ENCODE data around the gene BCAS3.

- TF ChIP-seq, protein P1, sequence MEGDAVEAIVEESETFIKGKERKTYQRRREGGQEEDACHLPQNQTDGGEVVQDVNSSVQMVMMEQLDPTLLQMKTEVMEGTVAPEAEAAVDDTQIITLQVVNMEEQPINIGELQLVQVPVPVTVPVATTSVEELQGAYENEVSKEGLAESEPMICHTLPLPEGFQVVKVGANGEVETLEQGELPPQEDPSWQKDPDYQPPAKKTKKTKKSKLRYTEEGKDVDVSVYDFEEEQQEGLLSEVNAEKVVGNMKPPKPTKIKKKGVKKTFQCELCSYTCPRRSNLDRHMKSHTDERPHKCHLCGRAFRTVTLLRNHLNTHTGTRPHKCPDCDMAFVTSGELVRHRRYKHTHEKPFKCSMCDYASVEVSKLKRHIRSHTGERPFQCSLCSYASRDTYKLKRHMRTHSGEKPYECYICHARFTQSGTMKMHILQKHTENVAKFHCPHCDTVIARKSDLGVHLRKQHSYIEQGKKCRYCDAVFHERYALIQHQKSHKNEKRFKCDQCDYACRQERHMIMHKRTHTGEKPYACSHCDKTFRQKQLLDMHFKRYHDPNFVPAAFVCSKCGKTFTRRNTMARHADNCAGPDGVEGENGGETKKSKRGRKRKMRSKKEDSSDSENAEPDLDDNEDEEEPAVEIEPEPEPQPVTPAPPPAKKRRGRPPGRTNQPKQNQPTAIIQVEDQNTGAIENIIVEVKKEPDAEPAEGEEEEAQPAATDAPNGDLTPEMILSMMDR (IDR thresholded peaks at IDR 0.05 in 2 of 3, conservative IDR thresholded peaks at IDR 0.05 in 1 of 3; ENCODE audit: borderline replicate concordance in 1 of 3, insufficient read depth in 1 of 3, low read depth in 2 of 3, low read length in 2 of 3): no peak
- no peak for TF ChIP-seq CEBPB (IDR thresholded peaks at IDR 0.05; ENCODE audit: low read depth)
- no peak for TF ChIP-seq EZH2 (IDR thresholded peaks at IDR 0.05)
- TF ChIP-seq, protein P2, sequence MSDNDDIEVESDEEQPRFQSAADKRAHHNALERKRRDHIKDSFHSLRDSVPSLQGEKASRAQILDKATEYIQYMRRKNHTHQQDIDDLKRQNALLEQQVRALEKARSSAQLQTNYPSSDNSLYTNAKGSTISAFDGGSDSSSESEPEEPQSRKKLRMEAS (IDR thresholded peaks at IDR 0.05): no peak
- TF ChIP-seq POLR2AphosphoS5 (IDR thresholded peaks at IDR 0.05; ENCODE audit: low read depth, low read length): no peak
- TF ChIP-seq EGR1 (IDR thresholded peaks at IDR 0.05; ENCODE audit: low read depth): no peak
- TF ChIP-seq POLR2A (IDR thresholded peaks at IDR 0.05; ENCODE audit: borderline replicate concordance, extremely low read depth, insufficient read depth, insufficient read length): no peak
- TF ChIP-seq, protein P3, sequence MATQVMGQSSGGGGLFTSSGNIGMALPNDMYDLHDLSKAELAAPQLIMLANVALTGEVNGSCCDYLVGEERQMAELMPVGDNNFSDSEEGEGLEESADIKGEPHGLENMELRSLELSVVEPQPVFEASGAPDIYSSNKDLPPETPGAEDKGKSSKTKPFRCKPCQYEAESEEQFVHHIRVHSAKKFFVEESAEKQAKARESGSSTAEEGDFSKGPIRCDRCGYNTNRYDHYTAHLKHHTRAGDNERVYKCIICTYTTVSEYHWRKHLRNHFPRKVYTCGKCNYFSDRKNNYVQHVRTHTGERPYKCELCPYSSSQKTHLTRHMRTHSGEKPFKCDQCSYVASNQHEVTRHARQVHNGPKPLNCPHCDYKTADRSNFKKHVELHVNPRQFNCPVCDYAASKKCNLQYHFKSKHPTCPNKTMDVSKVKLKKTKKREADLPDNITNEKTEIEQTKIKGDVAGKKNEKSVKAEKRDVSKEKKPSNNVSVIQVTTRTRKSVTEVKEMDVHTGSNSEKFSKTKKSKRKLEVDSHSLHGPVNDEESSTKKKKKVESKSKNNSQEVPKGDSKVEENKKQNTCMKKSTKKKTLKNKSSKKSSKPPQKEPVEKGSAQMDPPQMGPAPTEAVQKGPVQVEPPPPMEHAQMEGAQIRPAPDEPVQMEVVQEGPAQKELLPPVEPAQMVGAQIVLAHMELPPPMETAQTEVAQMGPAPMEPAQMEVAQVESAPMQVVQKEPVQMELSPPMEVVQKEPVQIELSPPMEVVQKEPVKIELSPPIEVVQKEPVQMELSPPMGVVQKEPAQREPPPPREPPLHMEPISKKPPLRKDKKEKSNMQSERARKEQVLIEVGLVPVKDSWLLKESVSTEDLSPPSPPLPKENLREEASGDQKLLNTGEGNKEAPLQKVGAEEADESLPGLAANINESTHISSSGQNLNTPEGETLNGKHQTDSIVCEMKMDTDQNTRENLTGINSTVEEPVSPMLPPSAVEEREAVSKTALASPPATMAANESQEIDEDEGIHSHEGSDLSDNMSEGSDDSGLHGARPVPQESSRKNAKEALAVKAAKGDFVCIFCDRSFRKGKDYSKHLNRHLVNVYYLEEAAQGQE (IDR thresholded peaks at IDR 0.05; ENCODE audit: low read depth): no peak
- no peak for TF ChIP-seq ZFX (IDR thresholded peaks at IDR 0.05)
- TF ChIP-seq ZNF274 (IDR thresholded peaks at IDR 0.05; ENCODE audit: low read depth, low read length): no peak
- no peak for TF ChIP-seq SP1 (IDR thresholded peaks at IDR 0.05; ENCODE audit: low read depth)
- TF ChIP-seq SRF (IDR thresholded peaks at IDR 0.05; ENCODE audit: low read depth): no peak
- TF ChIP-seq TCF7L2 (IDR thresholded peaks at IDR 0.05; ENCODE audit: borderline replicate concordance, extremely low read depth, insufficient read depth, insufficient read length): no peak
- TF ChIP-seq RAD21 (IDR thresholded peaks at IDR 0.05; ENCODE audit: low read depth): no peak
These were observed 684.7 kb downstream of the BCAS3 start for GRCh38 chr17:61362396-61362795.

Data from HCT116 (cell line).